ENCODE data around the gene RNF146.

DNA sequence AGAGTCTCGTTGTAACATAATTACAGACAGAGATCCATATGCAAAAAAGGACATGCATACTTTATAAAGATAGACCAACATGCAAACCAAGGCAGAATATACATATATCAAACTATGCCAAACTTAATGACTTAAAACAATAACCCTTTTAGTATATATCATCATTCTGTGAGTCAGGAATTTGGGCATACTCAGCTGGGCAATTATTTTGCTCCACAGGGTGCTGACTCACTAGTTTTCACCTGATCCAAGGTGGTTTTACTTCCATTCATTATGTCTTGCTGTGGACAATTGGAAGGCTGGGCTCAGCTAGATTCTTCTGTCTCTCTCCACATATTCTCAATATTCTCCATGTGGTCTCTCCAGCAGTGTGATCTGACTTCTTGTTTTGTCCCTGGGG lies 41.2 kb upstream of the RNF146 start:
- TF ChIP-seq YY1 (IDR thresholded peaks at IDR 0.05) (no peak), FOXA2 (IDR thresholded peaks at IDR 0.05) (no peak), RAD21 (IDR thresholded peaks at IDR 0.05) (no peak), RXRA (IDR thresholded peaks at IDR 0.05) (no peak)
- TF ChIP-seq, protein P1, sequence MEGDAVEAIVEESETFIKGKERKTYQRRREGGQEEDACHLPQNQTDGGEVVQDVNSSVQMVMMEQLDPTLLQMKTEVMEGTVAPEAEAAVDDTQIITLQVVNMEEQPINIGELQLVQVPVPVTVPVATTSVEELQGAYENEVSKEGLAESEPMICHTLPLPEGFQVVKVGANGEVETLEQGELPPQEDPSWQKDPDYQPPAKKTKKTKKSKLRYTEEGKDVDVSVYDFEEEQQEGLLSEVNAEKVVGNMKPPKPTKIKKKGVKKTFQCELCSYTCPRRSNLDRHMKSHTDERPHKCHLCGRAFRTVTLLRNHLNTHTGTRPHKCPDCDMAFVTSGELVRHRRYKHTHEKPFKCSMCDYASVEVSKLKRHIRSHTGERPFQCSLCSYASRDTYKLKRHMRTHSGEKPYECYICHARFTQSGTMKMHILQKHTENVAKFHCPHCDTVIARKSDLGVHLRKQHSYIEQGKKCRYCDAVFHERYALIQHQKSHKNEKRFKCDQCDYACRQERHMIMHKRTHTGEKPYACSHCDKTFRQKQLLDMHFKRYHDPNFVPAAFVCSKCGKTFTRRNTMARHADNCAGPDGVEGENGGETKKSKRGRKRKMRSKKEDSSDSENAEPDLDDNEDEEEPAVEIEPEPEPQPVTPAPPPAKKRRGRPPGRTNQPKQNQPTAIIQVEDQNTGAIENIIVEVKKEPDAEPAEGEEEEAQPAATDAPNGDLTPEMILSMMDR (IDR thresholded peaks at IDR 0.05; ENCODE audit: low read depth, low read length, missing input control), result no peak

All from liver (tissue), 3 donors.